Measurements from ENCODE around the gene OPRD1.

DNA sequence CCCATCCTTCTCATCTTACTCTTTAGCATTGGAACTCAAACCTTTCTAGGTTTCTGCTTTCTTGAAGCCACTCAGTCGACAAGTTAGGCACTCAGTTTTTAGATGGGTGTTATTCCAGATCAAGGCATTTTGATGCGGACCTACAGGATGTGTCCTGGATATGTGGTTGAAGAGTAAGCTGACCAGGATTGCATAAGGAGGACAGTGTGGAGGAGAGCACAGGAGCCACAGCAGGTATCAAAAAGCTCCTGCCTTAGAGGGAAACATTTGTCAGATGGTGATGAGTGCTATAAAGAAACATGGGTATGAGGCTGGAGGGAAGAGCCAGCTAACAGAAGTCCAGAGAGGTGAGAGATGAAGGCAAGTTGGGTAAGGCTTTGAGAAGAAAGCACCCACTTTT lies 33.9 kb upstream of the OPRD1 start:
- TF ChIP-seq, protein P1, sequence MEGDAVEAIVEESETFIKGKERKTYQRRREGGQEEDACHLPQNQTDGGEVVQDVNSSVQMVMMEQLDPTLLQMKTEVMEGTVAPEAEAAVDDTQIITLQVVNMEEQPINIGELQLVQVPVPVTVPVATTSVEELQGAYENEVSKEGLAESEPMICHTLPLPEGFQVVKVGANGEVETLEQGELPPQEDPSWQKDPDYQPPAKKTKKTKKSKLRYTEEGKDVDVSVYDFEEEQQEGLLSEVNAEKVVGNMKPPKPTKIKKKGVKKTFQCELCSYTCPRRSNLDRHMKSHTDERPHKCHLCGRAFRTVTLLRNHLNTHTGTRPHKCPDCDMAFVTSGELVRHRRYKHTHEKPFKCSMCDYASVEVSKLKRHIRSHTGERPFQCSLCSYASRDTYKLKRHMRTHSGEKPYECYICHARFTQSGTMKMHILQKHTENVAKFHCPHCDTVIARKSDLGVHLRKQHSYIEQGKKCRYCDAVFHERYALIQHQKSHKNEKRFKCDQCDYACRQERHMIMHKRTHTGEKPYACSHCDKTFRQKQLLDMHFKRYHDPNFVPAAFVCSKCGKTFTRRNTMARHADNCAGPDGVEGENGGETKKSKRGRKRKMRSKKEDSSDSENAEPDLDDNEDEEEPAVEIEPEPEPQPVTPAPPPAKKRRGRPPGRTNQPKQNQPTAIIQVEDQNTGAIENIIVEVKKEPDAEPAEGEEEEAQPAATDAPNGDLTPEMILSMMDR (conservative IDR thresholded peaks at IDR 0.05; ENCODE audit: low read depth, low read length): no peak
- TF ChIP-seq POLR2A (IDR thresholded peaks at IDR 0.05; ENCODE audit: low read depth, low read length): no peak
- TF ChIP-seq RFX5 (IDR thresholded peaks at IDR 0.05; ENCODE audit: low read depth, low read length): no peak
- no peak for TF ChIP-seq RAD21 (IDR thresholded peaks at IDR 0.05; ENCODE audit: low read length)
- TF ChIP-seq SMC3 (IDR thresholded peaks at IDR 0.05; ENCODE audit: low read depth, low read length): no peak
- no peak for TF ChIP-seq MXI1 (IDR thresholded peaks at IDR 0.05; ENCODE audit: borderline replicate concordance, low read depth, low read length)
- no peak for TF ChIP-seq MAFK (IDR thresholded peaks at IDR 0.05; ENCODE audit: low read depth, low read length)
- no peak for TF ChIP-seq CEBPB (IDR thresholded peaks at IDR 0.05; ENCODE audit: low read depth, low read length)
- no peak for TF ChIP-seq BHLHE40 (IDR thresholded peaks at IDR 0.05; ENCODE audit: low read depth, low read length)
- no peak for TF ChIP-seq MAZ (IDR thresholded peaks at IDR 0.05; ENCODE audit: borderline replicate concordance, low read depth, low read length)
- TF ChIP-seq FOS (IDR thresholded peaks at IDR 0.05; ENCODE audit: low read depth, low read length): no peak
- TF ChIP-seq, protein P2, sequence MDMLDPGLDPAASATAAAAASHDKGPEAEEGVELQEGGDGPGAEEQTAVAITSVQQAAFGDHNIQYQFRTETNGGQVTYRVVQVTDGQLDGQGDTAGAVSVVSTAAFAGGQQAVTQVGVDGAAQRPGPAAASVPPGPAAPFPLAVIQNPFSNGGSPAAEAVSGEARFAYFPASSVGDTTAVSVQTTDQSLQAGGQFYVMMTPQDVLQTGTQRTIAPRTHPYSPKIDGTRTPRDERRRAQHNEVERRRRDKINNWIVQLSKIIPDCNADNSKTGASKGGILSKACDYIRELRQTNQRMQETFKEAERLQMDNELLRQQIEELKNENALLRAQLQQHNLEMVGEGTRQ (IDR thresholded peaks at IDR 0.05; ENCODE audit: low read depth, low read length): no peak
- TF ChIP-seq CHD1 (IDR thresholded peaks at IDR 0.05; ENCODE audit: low read depth, low read length): no peak
